Kidney (tissue), 14 donors: ENCODE data around the gene EFCAB11. TPM values are rescaled to one million over a fixed set of nuclear protein-coding genes. Genes with fewer than 3 reads are reported as not detected.
A peak's percentile ranks its signal among the peaks of the same experiment; 100 is the strongest.

Experiments
- DNase-seq, 5 donors: peaks; one replicate each; pipeline ENCODE4 v3.0.0-alpha.2; 2013 to 2020
- FAIRE-seq: peaks from 2 replicates; lab custom pipeline; 2012; peaks lifted over from hg19 to GRCh38; lab: Jason Lieb, UNC
- H3K27ac ChIP-seq, 2 donors: one replicate each; pipeline ENCODE4 v1.7.0; 2013; ENCODE audit warnings: low read depth in 2 of 2, low read length in 2 of 2, inconsistent platforms in 1 of 2
- H3K27me3 ChIP-seq: one replicate; pipeline ENCODE4 v1.7.1; 2013; ENCODE audit warnings: low read length, inconsistent platforms; ENCODE audit not compliant: control insufficient read depth, insufficient read depth
- H3K36me3 ChIP-seq, 3 donors: one replicate each; pipeline versions ENCODE4 v1.7.0 to v1.7.1; 2013; ENCODE audit warnings: low read length in 3 of 3, control low read depth in 1 of 3, inconsistent platforms in 1 of 3; ENCODE audit not compliant: insufficient read depth in 3 of 3, control insufficient read depth in 2 of 3
- H3K4me1 ChIP-seq, 3 donors: one replicate each; pipeline versions ENCODE4 v1.7.0 to v1.7.1; 2013; ENCODE audit warnings: low read length in 3 of 3, inconsistent platforms in 1 of 3, low read depth in 1 of 3; ENCODE audit not compliant: control insufficient read depth in 2 of 3, insufficient read depth in 2 of 3
- H3K4me3 ChIP-seq, 3 donors: one replicate each; pipeline versions ENCODE4 v1.7.0 to v1.8.1; 2013; ENCODE audit warnings: low read length in 3 of 3, control low read depth in 1 of 3, inconsistent platforms in 1 of 3
- H3K9ac ChIP-seq, 3 donors: one replicate each; pipeline versions ENCODE4 v1.7.0 to v1.7.1; 2013; ENCODE audit warnings: low read length in 3 of 3, control low read depth in 1 of 3, inconsistent platforms in 1 of 3
- H3K9me3 ChIP-seq, 3 donors: one replicate each; pipeline versions ENCODE4 v1.7.0 to v1.7.1; 2013; ENCODE audit warnings: low read length in 3 of 3, control low read depth in 1 of 3, inconsistent platforms in 1 of 3; ENCODE audit not compliant: control insufficient read depth in 2 of 3, insufficient read depth in 1 of 3
- intact Hi-C: fragments of 100-400 bp; cut with DNase I; formaldehyde crosslinking; loops from one replicate; pipeline ENCODE4 v1.11.1; 2022
- polyA plus RNA-seq: library from polyadenylated mRNA; stranded (reverse); fragments of 350-450 nt; fragmentation: Illumina TruSeq; extraction: RNeasy Lipid Tissue Mini Kit (QIAGEN cat#74804); gene quantifications from one replicate; pipeline ENCODE4 v1.2.3, GENCODE V29; 2014; ENCODE audit warnings: low read depth, low replicate concordance; ENCODE audit not compliant: insufficient read depth
- total RNA-seq: library from RNA; stranded (reverse); fragmentation: NEBNext Ultra II Directional; extraction: Animal tissue kit (Norgen Biotek cat#: 25700); gene quantifications from one replicate; pipeline ENCODE4 v1.2.1, GENCODE V29; 2021
- TF ChIP-seq, protein P1 (sequence below): IDR thresholded peaks from 3 replicates; pipeline ENCODE4 v1.5.1; 2012; ENCODE audit warnings: mild to moderate bottlenecking, moderate library complexity, borderline replicate concordance; ENCODE audit not compliant: insufficient read depth; ENCODE audit errors: extremely low read depth
- donor health status: control.
- donor health status: control.
- donor health status: control.
- donor health status: control.
- donor health status: control.
- donor health status: DM: yes; HTN: yes; CAD: no.
- donor health status: Normal renal cell carcinoma (clear cell type).

Gene EFCAB11
- total and polyA plus RNA-seq, 2 donors from 2014 or later = 8.4 to 8.9 TPM

DNA sequence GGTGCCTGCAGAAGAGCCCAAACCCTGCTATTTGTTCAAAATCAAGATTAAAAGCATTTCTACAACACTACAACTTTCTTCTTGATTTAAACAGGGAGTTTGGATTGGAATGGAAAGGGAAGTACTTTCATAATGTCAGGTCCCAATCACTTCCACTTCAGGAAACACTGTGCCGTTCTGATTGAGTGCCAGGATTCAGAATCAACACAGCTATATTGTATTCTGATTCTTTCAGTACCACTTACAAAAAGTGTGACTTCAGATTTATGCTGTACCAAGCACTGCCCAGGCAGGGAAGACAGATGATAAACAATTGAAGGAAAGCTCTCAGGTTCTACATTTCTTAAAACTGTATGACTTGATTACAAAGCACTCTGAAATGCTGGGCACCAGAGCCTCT is 4.4 kb upstream of the EFCAB11 start:
- intact Hi-C loops = no loop called here
- DNase-seq (no peak), FAIRE-seq (no peak)
- Histone ChIP-seq H3K9ac (no peak overlapping the region), H3K4me1 (peaks cover 0 to 8% (median 0%) of the 10 kb centered on the region in 3 donors), H3K4me3 (no peak overlapping the region), H3K27ac (no peak overlapping the region), H3K36me3 (peaks cover 0 to 13% (median 2%) of the 10 kb centered on the region in 3 donors), H3K9me3 (no peaks in the 10 kb centered on the region), H3K27me3 (no peaks in the 10 kb centered on the region)
- TF ChIP-seq, protein P1, sequence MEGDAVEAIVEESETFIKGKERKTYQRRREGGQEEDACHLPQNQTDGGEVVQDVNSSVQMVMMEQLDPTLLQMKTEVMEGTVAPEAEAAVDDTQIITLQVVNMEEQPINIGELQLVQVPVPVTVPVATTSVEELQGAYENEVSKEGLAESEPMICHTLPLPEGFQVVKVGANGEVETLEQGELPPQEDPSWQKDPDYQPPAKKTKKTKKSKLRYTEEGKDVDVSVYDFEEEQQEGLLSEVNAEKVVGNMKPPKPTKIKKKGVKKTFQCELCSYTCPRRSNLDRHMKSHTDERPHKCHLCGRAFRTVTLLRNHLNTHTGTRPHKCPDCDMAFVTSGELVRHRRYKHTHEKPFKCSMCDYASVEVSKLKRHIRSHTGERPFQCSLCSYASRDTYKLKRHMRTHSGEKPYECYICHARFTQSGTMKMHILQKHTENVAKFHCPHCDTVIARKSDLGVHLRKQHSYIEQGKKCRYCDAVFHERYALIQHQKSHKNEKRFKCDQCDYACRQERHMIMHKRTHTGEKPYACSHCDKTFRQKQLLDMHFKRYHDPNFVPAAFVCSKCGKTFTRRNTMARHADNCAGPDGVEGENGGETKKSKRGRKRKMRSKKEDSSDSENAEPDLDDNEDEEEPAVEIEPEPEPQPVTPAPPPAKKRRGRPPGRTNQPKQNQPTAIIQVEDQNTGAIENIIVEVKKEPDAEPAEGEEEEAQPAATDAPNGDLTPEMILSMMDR = no peak

- Histone ChIP-seq H3K27me3 (no peaks in the 10 kb centered on the region), H3K4me3 (no peak overlapping the region), H3K9ac (no peak overlapping the region), H3K4me1 (peaks cover 0 to 8% (median 0%) of the 10 kb centered on the region in 3 donors), H3K27ac (no peak overlapping the region), H3K9me3 (no peaks in the 10 kb centered on the region), H3K36me3 (peaks cover 0 to 5% (median 0%) of the 10 kb centered on the region in 3 donors)
- intact Hi-C loops = no loop called here
- TF ChIP-seq, protein P1 = no peak
- FAIRE-seq (no peak), DNase-seq (peak in 1 of 5 donors; percentile 36)
These were observed 3.3 kb upstream of the EFCAB11 start for GRCh38 chr14:89957791-89958190.

DNA sequence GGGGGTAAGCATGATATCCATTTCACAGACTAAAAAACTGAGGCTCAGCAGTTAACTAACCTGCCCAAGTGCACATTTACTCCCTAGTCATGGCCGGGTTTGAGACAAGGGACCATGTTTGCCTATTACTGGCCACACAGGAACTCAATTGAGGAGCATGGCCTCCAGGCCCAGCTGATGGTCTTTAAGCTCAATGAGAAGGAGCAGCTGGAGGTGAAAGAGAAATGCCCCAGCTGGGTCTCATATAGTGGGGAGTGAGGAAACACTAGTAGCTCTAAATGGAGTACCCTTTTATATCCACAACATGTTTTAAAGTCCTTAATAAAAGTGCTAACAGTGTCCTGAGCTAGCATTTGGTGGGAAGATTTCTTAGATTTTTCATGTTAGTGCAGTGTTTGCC is 2.8 kb upstream of the EFCAB11 start:
- TF ChIP-seq, protein P1 = no peak
- Histone ChIP-seq H3K9me3 (no peaks in the 10 kb centered on the region), H3K36me3 (peaks cover 0 to 5% (median 0%) of the 10 kb centered on the region in 3 donors), H3K4me1 (peaks cover 0 to 8% (median 0%) of the 10 kb centered on the region in 3 donors), H3K27ac (no peak overlapping the region), H3K27me3 (no peaks in the 10 kb centered on the region), H3K4me3 (no peak overlapping the region), H3K9ac (peak overlapping the region in 1 of 3 donors; percentile 85)
- DNase-seq (peak in 2 of 5 donors; percentile 8 to 55), FAIRE-seq (no peak)
- intact Hi-C loops = no loop called here

DNA sequence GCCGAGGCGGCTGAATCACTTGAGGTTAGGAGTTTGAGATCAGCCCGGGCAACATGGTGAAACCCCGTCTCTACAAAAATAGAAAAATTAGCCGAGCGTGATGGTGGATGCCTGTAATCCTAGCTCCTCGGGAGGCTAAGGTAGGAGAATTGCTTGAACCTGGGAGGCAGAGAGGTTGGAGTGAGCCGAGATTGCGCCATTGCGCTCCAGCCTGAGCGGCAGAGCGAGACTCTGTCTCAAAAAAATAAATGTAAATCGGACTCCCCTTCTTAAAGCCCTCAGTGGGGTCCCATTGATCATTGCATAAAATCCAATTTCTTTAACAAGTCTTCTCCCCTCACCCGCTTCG is 2.1 kb upstream of the EFCAB11 start:
- intact Hi-C loops = no loop called here
- H3K27ac ChIP-seq = peak overlapping the region; percentile 66 to 87
- H3K36me3 ChIP-seq = peaks cover 0 to 5% (median 0%) of the 10 kb centered on the region in 3 donors
- peaks cover 0 to 8% (median 0%) of the 10 kb centered on the region in 3 donors for H3K4me1 ChIP-seq
- TF ChIP-seq, protein P1 = no peak
- DNase-seq (peak in 1 of 5 donors; percentile 41), FAIRE-seq (no peak)
- no peaks in the 10 kb centered on the region for H3K27me3 ChIP-seq
- H3K9ac ChIP-seq = peak overlapping the region; percentile 72 to 85 (median 80)
- no peaks in the 10 kb centered on the region for H3K9me3 ChIP-seq
- H3K4me3 ChIP-seq = peak overlapping the region; percentile 88 to 97 (median 90)
